GM19438 (cell line): ENCODE results near the gene QSOX2.
"Not testable (repeated sequence)": the region's sequence is repeated elsewhere in the genome, so short reads cannot be mapped to it uniquely, and the experiment has no call there.

ENCODE experiments used
- ATAC-seq: cut with Tn5 transposase; IDR thresholded peaks from one replicate; pipeline ENCODE4 v1.9.1; 2021; ENCODE audit warnings: low read depth; ENCODE audit not compliant: unreplicated experiment

The QSOX2 gene

GRCh38 chr9:136240941-136241340, 4.7 kb downstream of the QSOX2 start:
- ATAC-seq, result no peak

GRCh38 chr9:136239983-136240330, 5.7 kb downstream of the QSOX2 start:
- no peak for ATAC-seq

- ATAC-seq, result no peak
Measured at GRCh38 chr9:136239135-136239982, 6.3 kb downstream of the QSOX2 start.

GRCh38 chr9:136238342-136238732, 7.3 kb downstream of the QSOX2 start:
- ATAC-seq, result no peak

- no peak for ATAC-seq
Measured at GRCh38 chr9:136237486-136238341, 7.9 kb downstream of the QSOX2 start.

- ATAC-seq, result not testable (repeated sequence)
Measured at GRCh38 chr9:136236471-136237410, 8.9 kb downstream of the QSOX2 start.

- no peak for ATAC-seq
Measured at GRCh38 chr9:136235709-136236455, 9.7 kb downstream of the QSOX2 start.

- ATAC-seq, result no peak
Measured at GRCh38 chr9:136235171-136235570, 10.4 kb downstream of the QSOX2 start.

GRCh38 chr9:136234597-136234996, 11.0 kb downstream of the QSOX2 start:
- ATAC-seq, result no peak

GRCh38 chr9:136233868-136234267, 11.7 kb downstream of the QSOX2 start:
- no peak for ATAC-seq

- no peak for ATAC-seq
Measured at GRCh38 chr9:136233411-136233810, 12.2 kb downstream of the QSOX2 start.

- ATAC-seq, result no peak
Measured at GRCh38 chr9:136232969-136233368, 12.6 kb downstream of the QSOX2 start.

GRCh38 chr9:136231478-136232297, 13.9 kb downstream of the QSOX2 start:
- no peak for ATAC-seq

- ATAC-seq, result no peak
Measured at GRCh38 chr9:136230773-136231172, 14.8 kb downstream of the QSOX2 start.

- ATAC-seq, result no peak
Measured at GRCh38 chr9:136230365-136230764, 15.2 kb downstream of the QSOX2 start.

GRCh38 chr9:136229096-136230065, 16.2 kb downstream of the QSOX2 start:
- ATAC-seq, result no peak

- ATAC-seq, result no peak
Measured at GRCh38 chr9:136228107-136228875, 17.3 kb downstream of the QSOX2 start.
